ENCODE measurements around the gene EPS8. TPM values are rescaled to one million over a fixed set of nuclear protein-coding genes. Genes with fewer than 3 reads are reported as not detected.

The EPS8 gene
- total and polyA plus RNA-seq, 7 donors: 47.7 to 132 (median 108) TPM

DNA sequence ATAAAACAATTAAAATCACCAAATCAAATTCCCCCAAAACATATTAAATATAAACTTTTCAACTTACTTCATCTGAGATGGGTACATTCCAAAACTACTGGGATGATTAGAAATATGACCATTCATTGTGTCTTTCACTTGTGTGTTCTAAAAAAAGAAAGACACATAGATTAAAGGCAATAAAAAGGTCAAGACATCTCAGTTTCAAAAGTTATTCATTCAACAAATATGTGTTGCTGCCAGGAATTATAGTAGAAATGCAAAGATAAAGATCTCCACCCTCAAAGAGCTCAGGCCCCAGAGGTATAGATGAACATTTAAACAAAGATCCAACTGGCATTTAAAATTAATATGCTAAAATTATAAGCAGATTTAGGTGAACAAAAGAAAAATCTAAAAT is 106.4 kb downstream of the EPS8 start:
- H3K9me3 ChIP-seq: no peaks in the 10 kb centered on the region
- no peak for DNase-seq
- no peak overlapping the region for H3K27ac ChIP-seq
- no peak overlapping the region for H3K4me3 ChIP-seq
- intact Hi-C loops (cut with DNase I): no loop called here
- H3K4me1 ChIP-seq: peaks cover 0 to 8% (median 2%) of the 10 kb centered on the region in 4 donors
- no peaks in the 10 kb centered on the region for H3K36me3 ChIP-seq
- no peaks in the 10 kb centered on the region for H3K27me3 ChIP-seq
- no peak for TF ChIP-seq CTCF (IDR thresholded peaks at IDR 0.05)
- TF ChIP-seq POLR2A (IDR thresholded peaks at IDR 0.05): no peak
- no peak for TF ChIP-seq EP300 (IDR thresholded peaks at IDR 0.05)
- TF ChIP-seq POLR2AphosphoS5 (IDR thresholded peaks at IDR 0.05): no peak

DNA sequence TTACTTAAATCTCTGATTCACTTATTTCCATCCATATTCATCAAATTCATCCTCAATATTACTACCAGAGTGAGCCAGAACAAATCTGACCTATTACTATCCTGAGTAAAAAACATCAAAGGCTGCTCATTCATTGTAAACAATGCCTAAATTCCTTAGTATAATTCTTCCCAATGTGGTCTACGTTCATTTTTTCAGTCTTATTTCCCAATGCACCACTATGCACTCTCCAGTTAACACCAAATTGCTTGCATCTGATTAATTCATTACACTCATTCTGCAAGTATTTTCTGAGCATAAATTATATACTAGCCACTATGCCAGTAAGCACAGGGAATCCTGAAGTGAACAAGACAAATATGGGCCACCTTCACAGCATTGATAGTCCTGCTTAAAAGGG is 110.0 kb downstream of the EPS8 start:
- Histone ChIP-seq H3K27ac (no peak overlapping the region), H3K4me3 (no peak overlapping the region), H3K4me1 (peaks cover 0 to 4% (median 0%) of the 10 kb centered on the region in 4 donors), H3K27me3 (no peaks in the 10 kb centered on the region), H3K36me3 (no peaks in the 10 kb centered on the region), H3K9me3 (no peaks in the 10 kb centered on the region)
- no peak for DNase-seq
- WGBS, 2 donors: 74 to 76% methylated on average over 1 of the region's 1 CpG
- TF ChIP-seq CTCF (IDR thresholded peaks at IDR 0.05): no peak
- no peak for TF ChIP-seq EP300 (IDR thresholded peaks at IDR 0.05)
- no peak for TF ChIP-seq POLR2A (IDR thresholded peaks at IDR 0.05)
- no peak for TF ChIP-seq POLR2AphosphoS5 (IDR thresholded peaks at IDR 0.05)
- intact Hi-C loops (cut with DNase I): no loop called here

GRCh38 chr12:15677726-15678201 is 111.4 kb downstream of the EPS8 start:
- intact Hi-C loops (cut with DNase I): no loop called here
- WGBS, 2 donors: 85 to 86% methylated on average over 3 of the region's 3 CpGs

GRCh38 chr12:15677228-15677627 is 112.0 kb downstream of the EPS8 start:
- no peaks in the 10 kb centered on the region for H3K36me3 ChIP-seq
- 76 to 83% methylated on average over 3 of the region's 3 CpGs for WGBS, 2 donors
- no peaks in the 10 kb centered on the region for H3K9me3 ChIP-seq
- intact Hi-C loops (cut with DNase I): no loop called here
- no peak overlapping the region for H3K27ac ChIP-seq
- no peak for TF ChIP-seq EP300 (IDR thresholded peaks at IDR 0.05)
- TF ChIP-seq CTCF (IDR thresholded peaks at IDR 0.05): no peak
- no peaks in the 10 kb centered on the region for H3K27me3 ChIP-seq
- no peak overlapping the region for H3K4me3 ChIP-seq
- H3K4me1 ChIP-seq: peaks cover 0 to 8% (median 5%) of the 10 kb centered on the region in 4 donors
- no peak for DNase-seq

More at GRCh38 chr12:15677726-15678201, 111.4 kb downstream of the EPS8 start:
- H3K4me1 ChIP-seq: peaks cover 0 to 8% (median 5%) of the 10 kb centered on the region in 4 donors
- H3K27me3 ChIP-seq: no peaks in the 10 kb centered on the region
- H3K4me3 ChIP-seq: no peak overlapping the region
- H3K27ac ChIP-seq: no peak overlapping the region
- no peaks in the 10 kb centered on the region for H3K9me3 ChIP-seq
- no peak for DNase-seq
- TF ChIP-seq POLR2A (IDR thresholded peaks at IDR 0.05): no peak
- no peak for TF ChIP-seq CTCF (IDR thresholded peaks at IDR 0.05)
- no peak for TF ChIP-seq POLR2AphosphoS5 (IDR thresholded peaks at IDR 0.05)
- no peak for TF ChIP-seq EP300 (IDR thresholded peaks at IDR 0.05)
- no peaks in the 10 kb centered on the region for H3K36me3 ChIP-seq

DNA sequence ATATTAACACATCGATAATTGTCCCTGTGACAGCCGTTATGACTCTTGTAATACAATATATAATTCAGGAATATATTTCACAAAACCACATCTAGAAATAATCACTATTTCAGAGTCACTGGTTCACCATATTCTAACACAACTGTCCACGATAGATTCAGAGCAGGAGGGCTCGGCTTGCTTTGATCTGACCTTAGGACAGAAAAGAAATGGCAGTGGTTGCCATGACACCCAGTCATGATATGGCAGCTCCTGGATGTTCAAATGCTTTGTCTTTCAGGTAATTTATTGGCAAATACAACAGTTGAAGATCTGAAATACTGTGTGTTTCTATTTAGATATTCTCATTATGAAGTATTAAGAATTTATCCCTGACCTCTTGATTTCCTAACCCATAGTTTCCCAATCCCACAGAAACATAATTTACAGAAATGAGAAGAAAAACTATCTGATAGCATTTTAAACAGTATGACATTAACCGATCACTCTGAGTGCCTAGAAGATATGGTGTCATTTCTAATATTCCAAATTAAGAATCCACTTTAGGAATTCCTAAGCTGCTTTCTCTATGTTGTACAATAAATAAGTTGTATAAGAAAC is 116.4 kb downstream of the EPS8 start:
- Histone ChIP-seq H3K27me3 (no peaks in the 10 kb centered on the region), H3K27ac (no peak overlapping the region), H3K36me3 (no peaks in the 10 kb centered on the region), H3K4me3 (no peak overlapping the region), H3K4me1 (peaks cover 0 to 36% (median 22%) of the 10 kb centered on the region in 4 donors), H3K9me3 (no peaks in the 10 kb centered on the region)
- intact Hi-C loops (cut with DNase I): no loop called here
- DNase-seq: no peak
- WGBS, 2 donors: 93 to 95% methylated on average over 5 of the region's 5 CpGs
- TF ChIP-seq CTCF (IDR thresholded peaks at IDR 0.05) (no peak), POLR2AphosphoS5 (IDR thresholded peaks at IDR 0.05) (no peak), POLR2A (IDR thresholded peaks at IDR 0.05) (no peak), EP300 (IDR thresholded peaks at IDR 0.05) (no peak)

Measured in sigmoid colon (tissue), 7 donors.